COLO668 (cell line): ENCODE data around the gene ADGRG3.
A peak's percentile ranks its signal among the peaks of the same experiment; 100 is the strongest.

ENCODE experiments used
- DNase-seq: peaks from one replicate; lab custom pipeline; 2025; ENCODE audit not compliant: unreplicated experiment; lab: John Stamatoyannopoulos, UW

Gene ADGRG3

DNA sequence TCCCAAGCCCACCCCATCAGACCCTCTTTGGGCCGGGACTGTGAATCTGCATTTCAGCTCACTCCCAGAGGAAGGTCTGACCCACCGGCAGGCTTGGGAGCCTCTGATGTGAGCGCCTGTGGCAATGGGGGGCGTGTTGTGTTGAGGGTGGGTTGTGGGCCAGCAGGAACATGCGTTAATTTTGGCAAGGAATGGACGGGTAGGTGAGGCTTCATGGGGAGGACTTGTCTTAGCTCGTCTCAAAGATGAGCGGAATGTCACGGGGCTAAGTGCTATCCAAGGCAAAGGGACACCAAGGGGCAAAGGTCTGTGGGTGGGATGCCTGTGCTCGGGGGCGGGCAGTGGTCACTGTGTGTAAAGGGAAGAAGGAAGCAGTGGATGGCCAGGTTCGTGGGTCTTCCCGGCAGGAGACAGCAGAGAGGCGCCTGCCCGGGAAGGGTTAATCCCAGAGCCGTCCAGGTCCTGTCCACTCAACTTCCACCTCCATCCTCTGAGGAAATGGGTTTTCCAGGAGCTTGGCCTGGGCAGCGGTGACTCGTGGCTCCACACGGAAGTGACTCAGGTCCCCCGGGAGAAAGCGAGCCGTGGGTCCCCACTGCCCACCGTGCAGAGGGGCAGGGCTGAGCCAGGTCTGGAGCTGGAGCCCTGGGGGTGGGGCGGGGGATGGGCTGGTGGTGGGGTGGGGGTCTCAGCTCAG is 22.3 kb upstream of the ADGRG3 start:
- DNase-seq = no peak

DNA sequence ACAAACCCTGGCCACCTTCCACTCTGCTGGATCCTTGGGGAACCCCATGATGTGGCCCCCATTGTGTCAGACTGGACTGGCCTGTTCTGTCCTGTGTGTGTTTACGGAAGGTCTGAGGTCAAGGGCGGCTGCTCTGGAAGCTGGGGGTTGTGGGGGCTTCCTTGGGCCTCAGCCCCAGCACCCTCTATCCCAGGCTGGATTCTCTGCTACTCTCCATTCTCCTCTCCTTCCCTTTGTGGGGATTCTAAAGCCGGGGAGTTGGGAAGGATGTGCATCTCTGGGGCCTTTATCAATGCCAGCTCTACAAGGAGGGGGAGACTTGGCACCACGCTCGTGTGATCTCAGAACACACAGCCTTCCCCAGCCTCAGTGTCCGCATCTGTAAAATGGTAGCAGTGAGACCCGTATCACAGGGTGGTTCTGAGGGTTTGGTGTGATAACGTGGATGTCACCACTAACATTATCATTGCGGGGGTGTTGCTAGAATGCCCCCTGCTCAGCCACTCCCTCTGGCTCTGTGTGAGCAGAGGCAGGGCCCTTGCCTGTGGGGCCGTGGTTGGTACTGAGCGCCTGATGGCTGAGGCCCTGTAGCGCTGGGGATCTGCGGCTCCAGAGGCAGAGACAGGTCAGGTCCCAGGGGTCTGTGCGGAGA is 21.6 kb upstream of the ADGRG3 start:
- no peak for DNase-seq

DNA sequence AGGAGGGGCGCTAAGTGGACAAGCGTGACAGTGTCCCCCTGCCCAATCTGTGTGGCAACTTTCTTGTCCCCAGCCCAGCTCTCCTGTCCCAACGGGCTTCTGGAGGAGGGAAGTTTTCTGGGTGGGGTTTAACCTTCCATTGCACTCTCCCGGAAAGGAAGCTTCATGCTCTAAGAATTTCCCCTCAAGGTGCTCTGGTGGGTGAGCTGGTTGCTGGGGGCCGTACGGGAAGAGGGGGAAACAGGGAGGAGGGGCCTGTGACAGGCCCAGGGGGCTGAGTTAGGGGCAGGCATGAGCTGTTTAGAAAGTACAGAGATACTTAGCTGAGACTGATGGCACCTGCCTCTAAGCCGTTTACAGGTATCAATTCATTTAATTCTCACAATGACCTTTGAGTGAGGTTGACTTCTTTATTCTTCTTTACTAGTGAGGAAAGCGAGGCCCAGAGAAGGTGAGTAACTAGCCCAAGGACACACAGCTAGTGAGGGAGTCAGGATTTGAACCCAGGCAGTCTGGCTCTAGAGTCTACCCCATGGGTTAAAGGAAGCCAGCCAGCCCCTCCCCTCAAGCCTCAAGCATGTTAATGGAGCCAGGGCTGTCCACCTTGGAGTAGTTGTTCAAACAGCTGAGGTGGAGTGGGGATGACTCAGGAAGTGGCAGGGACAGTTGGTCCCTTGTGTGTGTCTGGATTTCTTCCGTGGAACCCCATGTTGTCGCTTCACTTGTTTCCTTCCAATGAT is 20.8 kb upstream of the ADGRG3 start:
- DNase-seq = no peak

DNA sequence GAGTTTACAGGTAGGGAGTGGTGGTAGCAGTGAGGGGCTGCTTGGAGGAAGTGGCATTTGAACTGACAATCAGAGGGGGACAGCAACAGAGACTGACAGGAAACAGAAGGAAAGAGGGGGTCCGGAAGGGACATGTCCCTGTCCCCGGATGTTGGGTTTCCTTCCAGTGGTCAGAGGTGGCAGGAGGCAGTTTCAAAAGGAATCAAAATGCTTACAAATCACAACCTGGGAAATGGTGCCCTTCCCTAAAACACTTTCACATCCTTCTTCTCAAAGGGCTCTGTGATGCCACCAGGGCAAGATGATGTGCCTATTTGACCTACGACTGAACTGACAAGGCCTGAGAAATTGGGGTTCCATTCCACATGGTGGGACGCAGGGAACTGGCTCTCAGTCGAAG is 20.0 kb upstream of the ADGRG3 start:
- no peak for DNase-seq

DNA sequence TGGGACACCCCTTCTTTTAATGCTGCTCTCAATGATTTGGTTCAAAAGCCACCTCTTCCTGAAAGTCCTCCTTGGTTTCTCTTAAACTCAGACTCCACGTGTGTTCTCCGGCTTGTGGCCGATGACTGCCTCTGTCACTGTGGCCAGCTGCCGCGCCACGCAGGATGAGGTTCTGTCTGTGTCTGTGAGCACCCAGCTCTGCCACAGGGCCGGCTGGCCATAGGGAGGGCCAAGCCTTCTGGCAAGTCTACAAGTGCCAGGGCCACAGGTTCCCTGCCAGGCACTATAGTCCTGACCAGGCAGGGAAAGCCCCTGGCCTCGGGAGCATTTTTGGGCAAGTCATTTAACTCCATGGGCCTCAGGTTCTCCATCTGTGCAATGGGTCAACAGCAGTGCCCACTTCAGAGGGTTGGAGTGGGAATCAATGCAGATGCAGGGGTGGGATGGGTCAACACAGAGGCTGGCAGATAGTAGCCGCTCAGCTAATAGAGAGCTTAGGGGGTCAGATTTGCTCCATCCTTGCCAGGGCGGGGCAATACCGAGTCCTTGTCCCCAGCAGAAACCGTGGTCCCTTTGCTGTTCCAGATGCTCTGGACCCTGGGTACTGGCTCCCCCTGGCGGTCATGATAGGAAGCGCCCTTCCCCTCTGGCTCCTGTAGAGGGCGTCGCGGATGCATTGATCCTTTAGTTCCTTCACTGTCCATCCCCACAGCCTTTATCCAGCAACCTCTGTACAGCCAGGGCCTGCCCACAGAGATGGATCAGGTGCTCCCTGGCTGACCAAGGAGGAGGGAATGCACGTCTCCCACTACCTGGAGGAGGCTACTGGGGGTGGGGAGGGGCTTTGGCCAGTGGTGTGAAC is 19.3 kb upstream of the ADGRG3 start:
- DNase-seq = peak; percentile 79

DNA sequence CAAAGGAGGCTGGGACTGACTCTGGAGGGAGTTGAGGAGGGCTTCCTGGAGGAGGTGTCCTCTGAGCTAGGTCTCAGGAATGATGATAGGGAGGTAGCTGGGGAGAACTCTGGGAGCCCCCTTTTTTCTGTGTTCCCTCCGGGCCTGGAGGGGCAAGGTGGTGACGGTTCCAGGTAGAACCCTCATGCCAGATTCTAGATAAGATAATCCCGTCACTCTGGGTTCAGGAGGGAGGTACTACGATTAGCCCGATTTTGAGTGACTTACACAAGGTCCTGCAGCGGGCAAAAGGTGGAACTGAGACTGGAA is 18.7 kb upstream of the ADGRG3 start:
- DNase-seq = no peak

DNA sequence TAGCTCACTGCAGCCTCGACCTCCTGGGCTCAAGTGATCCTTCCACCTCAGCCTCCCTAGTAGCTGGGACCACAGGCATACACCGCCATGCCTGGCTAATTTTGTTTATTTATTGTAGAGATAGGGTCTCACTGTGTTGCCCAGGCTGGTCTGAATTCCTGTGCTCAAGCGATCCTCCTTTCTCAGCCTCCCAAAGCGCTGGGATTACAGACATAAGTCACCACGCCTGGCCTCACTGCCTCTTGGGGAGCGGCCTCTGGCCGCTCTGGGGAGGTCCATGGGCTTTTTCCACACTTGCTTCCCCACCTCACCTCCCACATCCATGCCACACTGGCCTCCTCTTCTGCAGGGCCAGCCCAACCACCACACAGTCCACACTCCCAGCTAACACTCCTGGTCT is 18.3 kb upstream of the ADGRG3 start:
- DNase-seq = no peak

DNA sequence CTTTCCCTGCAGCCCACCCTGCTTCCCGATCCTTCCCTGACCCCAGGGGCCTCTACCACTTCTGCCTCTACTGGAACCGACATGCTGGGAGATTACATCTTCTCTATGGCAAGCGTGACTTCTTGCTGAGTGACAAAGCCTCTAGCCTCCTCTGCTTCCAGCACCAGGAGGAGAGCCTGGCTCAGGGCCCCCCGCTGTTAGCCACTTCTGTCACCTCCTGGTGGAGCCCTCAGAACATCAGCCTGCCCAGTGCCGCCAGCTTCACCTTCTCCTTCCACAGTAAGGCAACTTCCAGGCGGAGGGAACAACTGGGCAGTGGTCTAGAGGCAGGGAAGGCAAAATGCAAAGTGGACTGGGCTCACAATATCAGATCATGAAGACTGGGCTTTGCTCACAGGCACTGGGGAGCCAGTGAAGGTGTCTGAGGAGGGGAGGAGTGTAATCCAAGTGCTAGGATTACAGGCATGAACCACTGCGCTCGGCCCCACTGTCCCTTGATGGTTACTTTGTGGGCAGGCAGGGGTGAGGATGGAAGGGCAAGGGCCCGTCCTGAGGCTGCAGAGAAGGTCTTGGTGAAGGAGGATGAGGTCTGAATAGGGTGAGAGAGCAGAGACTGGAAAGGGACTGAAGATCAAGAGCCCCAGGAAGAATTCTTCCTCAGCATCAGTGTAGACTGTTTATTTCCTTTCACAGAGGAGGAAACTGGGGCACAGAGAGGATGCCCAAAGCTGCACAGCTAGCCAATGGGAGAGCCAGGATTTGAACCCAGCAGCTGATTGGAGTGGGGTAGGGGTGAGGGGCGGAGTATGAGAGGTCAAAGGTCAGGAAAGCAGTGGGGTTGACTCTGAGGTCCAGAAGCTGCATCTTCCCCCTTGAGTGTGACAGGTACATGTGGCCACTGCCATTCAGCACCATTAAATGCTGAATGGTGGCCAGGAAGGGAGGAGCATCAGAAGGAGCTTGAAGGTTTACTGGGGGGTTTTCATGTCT is 16.5 kb upstream of the ADGRG3 start:
- no peak for DNase-seq

DNA sequence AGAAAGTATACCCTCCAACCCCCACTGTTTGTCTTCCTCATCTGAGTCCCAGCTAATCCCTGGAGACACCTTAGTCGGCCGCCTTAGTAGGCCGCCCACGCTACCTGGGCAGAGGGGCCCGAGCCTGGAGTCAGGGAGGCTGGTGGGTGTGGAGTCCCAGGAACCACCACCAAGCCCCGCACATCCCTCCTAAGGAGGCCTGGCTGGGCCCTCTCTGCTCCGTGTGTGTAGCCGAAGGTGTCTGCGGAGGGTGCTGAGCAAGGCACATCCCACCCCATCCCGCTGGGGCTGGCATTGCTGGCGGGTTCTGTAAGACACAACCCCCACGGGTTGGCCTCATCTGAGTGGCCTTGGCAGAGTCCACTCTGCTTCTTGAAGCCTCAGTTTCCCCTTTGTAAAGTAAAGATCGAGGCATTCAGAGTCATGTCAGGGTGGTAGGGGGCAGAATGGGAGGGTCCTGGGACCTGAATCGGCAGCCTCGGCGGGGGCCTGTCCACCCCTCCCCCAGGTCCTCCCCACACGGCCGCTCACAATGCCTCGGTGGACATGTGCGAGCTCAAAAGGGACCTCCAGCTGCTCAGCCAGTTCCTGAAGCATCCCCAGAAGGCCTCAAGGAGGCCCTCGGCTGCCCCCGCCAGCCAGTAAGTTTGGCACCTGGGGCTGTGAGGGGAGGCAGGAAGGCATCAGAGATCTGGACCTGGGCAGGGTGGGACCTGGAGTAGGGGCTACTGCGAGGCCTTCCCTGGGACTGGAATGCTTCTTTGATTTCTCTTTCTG is 15.2 kb upstream of the ADGRG3 start:
- DNase-seq = no peak

DNA sequence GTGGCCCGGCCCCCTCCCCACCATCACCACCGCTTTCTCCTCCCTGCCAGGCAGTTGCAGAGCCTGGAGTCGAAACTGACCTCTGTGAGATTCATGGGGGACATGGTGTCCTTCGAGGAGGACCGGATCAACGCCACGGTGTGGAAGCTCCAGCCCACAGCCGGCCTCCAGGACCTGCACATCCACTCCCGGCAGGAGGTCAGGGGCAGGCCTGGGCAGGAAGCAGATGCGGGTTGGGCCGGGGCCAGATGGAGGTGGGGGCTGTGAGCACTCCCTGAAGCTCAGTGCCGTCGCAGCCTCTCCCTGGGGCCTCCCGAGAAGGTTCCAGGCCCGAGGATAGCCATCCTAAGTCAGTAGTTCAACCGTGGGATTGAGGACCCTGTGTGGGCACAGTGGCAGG is 14.2 kb upstream of the ADGRG3 start:
- DNase-seq = no peak

DNA sequence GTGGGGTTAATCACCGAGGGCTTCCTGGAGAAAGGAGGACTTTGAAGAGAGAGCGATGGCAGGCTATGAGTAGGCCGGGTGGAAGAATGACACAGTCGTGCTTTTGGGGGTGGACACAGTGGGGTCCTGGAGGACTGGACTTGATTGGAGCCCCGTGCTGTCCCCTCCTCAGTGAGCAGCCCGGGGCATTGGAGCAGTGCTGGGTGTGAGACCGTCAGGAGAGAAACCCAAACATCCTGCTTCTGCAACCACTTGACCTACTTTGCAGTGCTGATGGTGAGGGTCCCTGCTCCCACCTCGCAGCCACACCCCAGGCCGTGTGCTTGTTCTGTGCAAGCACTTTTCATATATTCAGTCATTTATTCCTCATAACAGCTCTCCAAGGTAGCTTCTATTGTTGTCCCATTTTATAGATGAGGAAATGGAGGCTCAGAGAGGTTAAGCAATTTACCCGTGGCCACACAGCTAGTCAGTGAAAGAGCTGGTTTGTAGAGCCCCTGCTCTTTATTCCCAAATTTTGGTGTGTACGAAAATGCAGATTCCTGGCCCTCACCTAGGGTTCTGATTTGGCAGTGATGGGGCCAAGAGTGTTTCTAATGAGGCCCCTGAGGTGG is 11.7 kb upstream of the ADGRG3 start:
- DNase-seq = no peak

DNA sequence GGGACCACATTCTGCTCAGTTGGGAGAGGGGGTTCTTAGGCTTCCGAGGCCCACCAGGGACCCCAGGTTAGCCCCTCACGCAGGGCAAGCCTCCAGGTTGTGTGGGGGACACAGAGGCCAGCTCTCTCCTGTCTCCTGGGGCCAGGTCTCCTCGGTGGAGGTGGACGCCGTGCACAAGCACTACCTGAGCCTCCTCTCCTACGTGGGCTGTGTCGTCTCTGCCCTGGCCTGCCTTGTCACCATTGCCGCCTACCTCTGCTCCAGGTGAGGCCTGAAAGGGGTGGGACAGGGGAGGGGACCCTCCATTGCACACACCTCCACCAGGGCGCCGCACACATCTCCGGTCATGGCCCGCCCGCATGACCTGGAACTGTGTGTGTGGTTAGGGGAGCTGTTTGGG is 10.9 kb upstream of the ADGRG3 start:
- DNase-seq = no peak

DNA sequence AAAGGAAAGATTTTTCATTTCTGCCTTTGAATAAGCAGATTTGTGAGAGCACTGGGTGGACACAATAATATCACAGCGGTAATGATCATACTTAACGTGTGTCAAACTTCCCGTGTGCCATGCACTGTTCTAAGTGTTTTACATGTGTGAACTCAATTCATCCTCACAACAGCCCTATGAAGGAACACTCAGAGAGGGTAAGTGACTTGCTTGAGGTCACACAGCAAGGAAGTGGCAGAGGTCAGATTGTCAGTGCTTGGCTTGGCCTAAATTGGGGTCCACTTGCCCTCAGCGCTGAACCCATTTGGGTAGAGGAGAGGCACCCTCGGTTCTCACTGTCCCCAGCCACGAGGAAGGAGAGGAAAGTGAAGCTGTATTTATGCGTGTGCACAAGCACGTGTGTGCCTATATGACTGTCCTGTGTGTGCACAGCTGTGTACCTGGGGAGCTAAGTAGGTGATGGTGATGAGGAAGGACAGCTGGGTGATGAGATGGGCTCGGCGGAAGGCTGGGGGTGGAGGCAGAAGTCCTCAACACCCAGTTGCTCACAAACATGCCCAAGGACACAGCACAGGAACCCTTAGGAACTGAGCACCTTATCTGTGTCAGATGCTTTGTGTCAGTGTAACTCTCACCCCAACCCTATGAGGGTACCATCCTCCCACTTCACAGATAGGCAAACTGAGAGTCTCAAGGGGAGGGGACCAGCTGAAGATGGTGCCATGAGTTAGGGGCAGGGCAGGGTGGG is 9.8 kb upstream of the ADGRG3 start:
- no peak for DNase-seq

DNA sequence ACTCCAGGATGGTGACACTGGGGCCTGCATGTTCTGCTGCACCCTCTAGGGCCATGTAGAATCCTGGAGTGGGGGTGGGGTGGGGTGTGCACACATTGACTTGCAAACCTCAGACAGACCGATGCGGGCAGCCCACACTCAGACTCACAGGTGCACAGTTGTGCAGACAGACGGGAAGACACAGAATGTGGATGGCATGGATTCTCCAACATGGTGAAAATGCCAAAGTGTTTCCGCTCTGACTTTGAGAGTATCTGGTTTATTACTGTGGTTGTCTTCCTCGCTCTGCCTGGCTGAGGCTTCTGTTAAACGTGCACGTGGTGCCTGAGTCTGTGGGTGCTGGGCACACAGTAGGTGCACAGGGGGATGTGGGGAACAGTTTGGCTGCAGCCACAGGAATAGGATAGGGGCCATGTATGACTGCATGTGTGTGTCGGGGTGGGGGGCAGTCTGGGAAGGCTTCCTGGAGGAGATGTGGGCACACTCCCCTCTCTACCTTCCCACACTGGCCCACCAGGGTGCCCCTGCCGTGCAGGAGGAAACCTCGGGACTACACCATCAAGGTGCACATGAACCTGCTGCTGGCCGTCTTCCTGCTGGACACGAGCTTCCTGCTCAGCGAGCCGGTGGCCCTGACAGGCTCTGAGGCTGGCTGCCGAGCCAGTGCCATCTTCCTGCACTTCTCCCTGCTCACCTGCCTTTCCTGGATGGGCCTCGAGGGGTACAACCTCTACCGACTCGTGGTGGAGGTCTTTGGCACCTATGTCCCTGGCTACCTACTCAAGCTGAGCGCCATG is 9.0 kb upstream of the ADGRG3 start:
- DNase-seq = no peak

DNA sequence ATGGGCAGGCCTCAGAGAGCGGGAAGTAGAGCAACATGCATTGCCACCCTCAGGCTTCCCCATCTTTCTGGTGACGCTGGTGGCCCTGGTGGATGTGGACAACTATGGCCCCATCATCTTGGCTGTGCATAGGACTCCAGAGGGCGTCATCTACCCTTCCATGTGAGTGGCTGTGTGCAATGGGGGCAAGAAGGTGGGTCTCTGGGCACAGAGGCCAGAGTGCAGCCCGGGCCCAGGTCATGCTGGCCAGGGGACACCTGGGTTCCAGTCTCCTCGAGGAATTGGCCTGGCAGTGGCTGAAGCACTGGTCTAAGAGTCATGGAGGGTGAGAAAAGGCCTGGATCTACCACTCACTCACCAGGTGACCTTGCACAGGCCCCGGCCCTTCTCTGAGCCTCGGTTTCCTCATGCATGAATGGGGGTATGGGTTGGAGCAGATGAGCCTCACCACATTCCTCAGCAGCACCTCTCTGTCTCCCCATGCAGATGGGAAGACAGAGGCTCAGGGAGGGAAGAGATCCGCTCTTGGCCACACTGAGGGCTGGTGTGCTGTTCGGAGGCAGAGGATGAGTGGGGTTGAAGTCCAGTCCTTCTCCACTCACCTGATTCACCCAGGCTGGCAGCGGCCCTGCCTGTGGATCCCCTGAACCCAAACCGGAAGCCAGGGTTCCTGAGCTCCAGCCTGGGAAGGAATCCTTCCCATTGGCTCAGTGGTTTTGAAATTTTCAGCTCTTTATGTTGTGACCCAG is 7.2 kb upstream of the ADGRG3 start:
- DNase-seq = no peak

DNA sequence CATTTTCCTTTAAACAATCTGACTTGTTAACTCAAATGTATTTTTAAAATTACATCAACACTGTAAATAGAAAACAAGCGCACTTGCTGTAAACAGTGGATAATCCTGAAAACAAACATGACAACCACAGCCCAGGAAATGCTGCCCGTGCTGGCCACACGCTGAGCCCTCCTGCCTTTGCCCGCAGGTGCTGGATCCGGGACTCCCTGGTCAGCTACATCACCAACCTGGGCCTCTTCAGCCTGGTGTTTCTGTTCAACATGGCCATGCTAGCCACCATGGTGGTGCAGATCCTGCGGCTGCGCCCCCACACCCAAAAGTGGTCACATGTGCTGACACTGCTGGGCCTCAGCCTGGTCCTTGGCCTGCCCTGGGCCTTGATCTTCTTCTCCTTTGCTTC is 6.6 kb upstream of the ADGRG3 start:
- DNase-seq = no peak
